HFFc6 (cell line): ENCODE measurements around the gene SENP7. TPM values are rescaled to one million over a fixed set of nuclear protein-coding genes. Genes with fewer than 3 reads are reported as not detected.
"Not testable (repeated sequence)": the region's sequence is repeated elsewhere in the genome, so short reads cannot be mapped to it uniquely, and the experiment has no call there.

ENCODE experiments used
- DNase-seq: peaks from one replicate; pipeline ENCODE4 v3.0.0-alpha.2; 2018
- H3K27ac Mint-ChIP-seq: 2 replicates; pipeline ENCODE4 v1.8.0; 2020; ENCODE audit warnings: mild to moderate bottlenecking, mixed read lengths
- H3K27me3 Mint-ChIP-seq: 2 replicates; pipeline ENCODE4 v1.8.0; 2021; ENCODE audit warnings: mild to moderate bottlenecking, moderate library complexity, mixed read lengths; ENCODE audit not compliant: insufficient read depth
- H3K36me3 Mint-ChIP-seq: 2 replicates; pipeline ENCODE4 v1.8.0; 2021; ENCODE audit warnings: low read depth, mixed read lengths
- H3K4me1 Mint-ChIP-seq: 2 replicates; pipeline ENCODE4 v1.8.0; 2020; ENCODE audit warnings: low read depth, mixed read lengths
- H3K4me3 Mint-ChIP-seq: 2 replicates; pipeline ENCODE4 v1.8.0; 2020; ENCODE audit warnings: mild to moderate bottlenecking, moderate library complexity, mixed read lengths
- H3K9me3 Mint-ChIP-seq: 2 replicates; pipeline ENCODE4 v1.8.0; 2020; ENCODE audit warnings: mild to moderate bottlenecking, mixed read lengths
- CTCF ChIP-seq: fragments of 200-600 bp; sonication (generic); IDR thresholded peaks from 2 replicates; pipeline ENCODE4 v1.5.0; 2021; ENCODE audit warnings: antibody characterized with exemption, mild to moderate bottlenecking
- total RNA-seq, 6 experiments: library from RNA; stranded (reverse); fragmentation: NEBNext Ultra II Directional; extraction: Animal tissue kit (Norgen Biotek cat#: 25700); gene quantifications; 2 replicates in 1 of 6; 3 replicates in 5 of 6; pipeline ENCODE4 v1.2.3, GENCODE V29; 2021

SENP7 gene
- total RNA-seq, 6 experiments from 2014 or later, result 4.1 to 6.7 (median 5.6) TPM

GRCh38 chr3:101478980-101479379, 34.0 kb downstream of the SENP7 start:
- Mint-ChIP-seq H3K27me3 (no peaks in the 10 kb centered on the region), H3K9me3 (no peaks in the 10 kb centered on the region), H3K27ac (no peak overlapping the region), H3K36me3 (peaks cover 38% of the 10 kb centered on the region), H3K4me3 (no peak overlapping the region), H3K4me1 (no peaks in the 10 kb centered on the region; the same call in 1 of the 2 replicates)
- no peak for DNase-seq
- no peak for TF ChIP-seq CTCF

GRCh38 chr3:101474841-101475552, 38.0 kb downstream of the SENP7 start:
- peaks cover 12% of the 10 kb centered on the region for H3K9me3 Mint-ChIP-seq
- H3K4me1 Mint-ChIP-seq, H3K4me3 Mint-ChIP-seq, H3K27ac Mint-ChIP-seq, DNase-seq, H3K27me3 Mint-ChIP-seq: not testable (repeated sequence)
- H3K36me3 Mint-ChIP-seq, result peaks cover 47% of the 10 kb centered on the region

- H3K27ac Mint-ChIP-seq, H3K27me3 Mint-ChIP-seq, DNase-seq, H3K4me1 Mint-ChIP-seq, H3K4me3 Mint-ChIP-seq: not testable (repeated sequence)
- peaks cover 22% of the 10 kb centered on the region for H3K9me3 Mint-ChIP-seq
- peaks cover 21% of the 10 kb centered on the region; the same call in 1 of the 2 replicates for H3K36me3 Mint-ChIP-seq
These were observed 44.3 kb downstream of the SENP7 start for GRCh38 chr3:101468676-101469075.

GRCh38 chr3:101467310-101467663, 45.7 kb downstream of the SENP7 start:
- H3K27me3 Mint-ChIP-seq, DNase-seq, H3K27ac Mint-ChIP-seq, H3K4me1 Mint-ChIP-seq, H3K4me3 Mint-ChIP-seq: not testable (repeated sequence)
- peaks cover 17% of the 10 kb centered on the region; the same call in 1 of the 2 replicates for H3K36me3 Mint-ChIP-seq
- peaks cover 22% of the 10 kb centered on the region for H3K9me3 Mint-ChIP-seq

GRCh38 chr3:101466465-101467309, 46.3 kb downstream of the SENP7 start:
- no peak for DNase-seq
- Mint-ChIP-seq H3K27ac (no peak overlapping the region), H3K9me3 (peaks cover 18% of the 10 kb centered on the region), H3K36me3 (peaks cover 18% of the 10 kb centered on the region), H3K4me1 (no peaks in the 10 kb centered on the region), H3K4me3 (no peak overlapping the region; the same call in 1 of the 2 replicates), H3K27me3 (no peaks in the 10 kb centered on the region; the same call in 1 of the 2 replicates)
- no peak for TF ChIP-seq CTCF

GRCh38 chr3:101464235-101464634, 48.8 kb downstream of the SENP7 start:
- no peak for DNase-seq
- Mint-ChIP-seq H3K4me1 (no peaks in the 10 kb centered on the region; the same call in 1 of the 2 replicates), H3K27me3 (no peaks in the 10 kb centered on the region; the same call in 1 of the 2 replicates), H3K36me3 (peaks cover 15% of the 10 kb centered on the region), H3K27ac (no peak overlapping the region), H3K9me3 (peaks cover 6% of the 10 kb centered on the region), H3K4me3 (no peak overlapping the region)
- TF ChIP-seq CTCF, result no peak

- Mint-ChIP-seq H3K27me3 (no peaks in the 10 kb centered on the region), H3K9me3 (no peaks in the 10 kb centered on the region), H3K36me3 (peaks cover 21% of the 10 kb centered on the region), H3K4me3 (no peak overlapping the region), H3K27ac (no peak overlapping the region), H3K4me1 (no peaks in the 10 kb centered on the region; the same call in 1 of the 2 replicates)
- no peak for DNase-seq
- TF ChIP-seq CTCF, result no peak
These were observed 51.6 kb downstream of the SENP7 start for GRCh38 chr3:101461451-101461850.
